Colonic mucosa (tissue), 4 donors: Measurements from ENCODE around the gene TXLNA. TPM values are rescaled to one million over a fixed set of nuclear protein-coding genes. Genes with fewer than 3 reads are reported as not detected.
A peak's percentile ranks its signal among the peaks of the same experiment; 100 is the strongest.

ENCODE experiments used
- DNase-seq: peaks from one replicate; pipeline ENCODE4 v3.0.0-alpha.2; 2020
- H3K27ac ChIP-seq: fragments of 200-600 bp; one replicate; pipeline ENCODE4 v1.8.0; 2021
- H3K27me3 ChIP-seq: fragments of 200-600 bp; one replicate; pipeline ENCODE4 v1.8.0; 2021
- H3K36me3 ChIP-seq: fragments of 200-600 bp; one replicate; pipeline ENCODE4 v1.8.0; 2021
- H3K4me1 ChIP-seq: fragments of 200-600 bp; one replicate; pipeline ENCODE4 v1.8.0; 2021; ENCODE audit warnings: mild to moderate bottlenecking
- H3K4me3 ChIP-seq: fragments of 200-600 bp; one replicate; pipeline ENCODE4 v1.8.0; 2021
- H3K9ac ChIP-seq, 2 donors: one replicate each; pipeline ENCODE4 v1.7.0; 2013; ENCODE audit warnings: control low read depth in 2 of 2, low read depth in 2 of 2, low read length in 2 of 2
- H3K9me3 ChIP-seq: fragments of 200-600 bp; one replicate; pipeline ENCODE4 v1.8.0; 2021
- CTCF ChIP-seq: fragments of 200-600 bp; IDR thresholded peaks from one replicate; pipeline ENCODE4 v1.8.0; 2022; ENCODE audit warnings: antibody characterized with exemption, mild to moderate bottlenecking
- intact Hi-C: fragments of 100-400 bp; cut with DNase I; formaldehyde crosslinking; loops from one replicate; pipeline ENCODE4 v1.14.1; 2022
- total RNA-seq, 2 donors: library from RNA; stranded (reverse); fragmentation: NEBNext Ultra II Directional in 1 of 2; extraction: Animal tissue kit (Norgen Biotek cat#: 25700) in 1 of 2; gene quantifications; one replicate each; pipeline ENCODE4 v1.2.1, GENCODE V29; 2021
- donor health status: healthy.
- donor health status: DM: no; HTN: no; CAD: no.
- donor health status: DM: no; HTN: no; CAD: no.

The TXLNA gene
- total RNA-seq, 2 donors from 2014 or later: 32.5 to 47.7 TPM

- H3K36me3 ChIP-seq: peaks cover 34% of the 10 kb centered on the region
- TF ChIP-seq CTCF: no peak
- H3K27ac ChIP-seq: no peak overlapping the region
Measured at GRCh38 chr1:32197074-32197473, 17.6 kb downstream of the TXLNA start.

GRCh38 chr1:32197837-32198236 lies 18.4 kb downstream of the TXLNA start:
- no peak overlapping the region for H3K27ac ChIP-seq
- H3K4me1 ChIP-seq: peaks cover 3% of the 10 kb centered on the region
- no peaks in the 10 kb centered on the region for H3K9me3 ChIP-seq
- peaks cover 27% of the 10 kb centered on the region for H3K36me3 ChIP-seq
- TF ChIP-seq CTCF: no peak
- DNase-seq: no peak
- no peak overlapping the region for H3K9ac ChIP-seq
- H3K4me3 ChIP-seq: no peak overlapping the region
- intact Hi-C loops: no loop called here
- H3K27me3 ChIP-seq: no peaks in the 10 kb centered on the region

More at GRCh38 chr1:32197074-32197473, 17.6 kb downstream of the TXLNA start:
- Histone ChIP-seq H3K9ac (no peak overlapping the region), H3K4me3 (no peak overlapping the region), H3K27me3 (no peaks in the 10 kb centered on the region), H3K4me1 (peaks cover 3% of the 10 kb centered on the region), H3K9me3 (no peaks in the 10 kb centered on the region)
- no peak for DNase-seq
- intact Hi-C loops: no loop called here

DNA sequence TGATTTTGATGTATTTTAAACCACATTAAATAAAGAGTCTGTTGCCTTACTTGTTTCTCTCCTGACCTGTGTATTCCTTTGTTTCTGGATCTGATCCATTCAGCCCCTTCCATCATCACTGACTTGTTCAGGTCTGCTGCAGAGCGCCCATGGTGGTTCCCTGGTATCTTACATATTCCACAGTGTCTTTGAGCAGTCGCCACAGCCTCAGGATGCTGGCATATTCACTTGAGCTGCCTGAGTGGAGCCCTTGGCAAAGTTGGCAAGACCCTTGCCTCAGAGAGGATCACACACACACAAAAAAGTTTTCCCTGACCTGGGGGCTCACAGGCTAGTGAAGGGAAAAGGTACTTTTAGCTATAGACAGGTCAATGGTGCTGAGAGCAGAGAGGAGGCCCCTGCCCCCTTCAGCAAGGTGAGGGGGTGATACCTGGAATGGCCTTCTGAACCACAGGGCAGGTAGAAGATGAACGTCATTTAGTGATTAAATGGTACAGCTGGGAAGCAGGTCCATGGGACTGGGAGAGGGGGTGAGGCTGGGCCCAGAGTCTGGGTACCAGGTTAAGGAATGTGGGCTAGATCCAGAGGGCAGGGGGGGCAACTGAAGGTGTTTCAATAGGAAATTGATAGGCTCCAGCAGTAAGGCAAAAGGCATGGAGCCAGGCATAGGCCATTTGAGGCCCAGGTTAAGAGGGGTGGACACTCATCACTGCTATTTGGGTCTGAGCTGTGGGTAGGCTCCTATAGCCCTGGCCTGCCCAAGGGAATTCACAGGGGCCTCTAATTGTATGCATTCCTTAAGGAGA lies 19.0 kb downstream of the TXLNA start:
- DNase-seq: no peak
- Histone ChIP-seq H3K9me3 (no peaks in the 10 kb centered on the region), H3K9ac (no peak overlapping the region), H3K4me1 (peaks cover 3% of the 10 kb centered on the region), H3K36me3 (peaks cover 27% of the 10 kb centered on the region), H3K27me3 (no peaks in the 10 kb centered on the region), H3K27ac (no peak overlapping the region), H3K4me3 (no peak overlapping the region)
- TF ChIP-seq CTCF: no peak
- intact Hi-C loops: no loop called here

DNA sequence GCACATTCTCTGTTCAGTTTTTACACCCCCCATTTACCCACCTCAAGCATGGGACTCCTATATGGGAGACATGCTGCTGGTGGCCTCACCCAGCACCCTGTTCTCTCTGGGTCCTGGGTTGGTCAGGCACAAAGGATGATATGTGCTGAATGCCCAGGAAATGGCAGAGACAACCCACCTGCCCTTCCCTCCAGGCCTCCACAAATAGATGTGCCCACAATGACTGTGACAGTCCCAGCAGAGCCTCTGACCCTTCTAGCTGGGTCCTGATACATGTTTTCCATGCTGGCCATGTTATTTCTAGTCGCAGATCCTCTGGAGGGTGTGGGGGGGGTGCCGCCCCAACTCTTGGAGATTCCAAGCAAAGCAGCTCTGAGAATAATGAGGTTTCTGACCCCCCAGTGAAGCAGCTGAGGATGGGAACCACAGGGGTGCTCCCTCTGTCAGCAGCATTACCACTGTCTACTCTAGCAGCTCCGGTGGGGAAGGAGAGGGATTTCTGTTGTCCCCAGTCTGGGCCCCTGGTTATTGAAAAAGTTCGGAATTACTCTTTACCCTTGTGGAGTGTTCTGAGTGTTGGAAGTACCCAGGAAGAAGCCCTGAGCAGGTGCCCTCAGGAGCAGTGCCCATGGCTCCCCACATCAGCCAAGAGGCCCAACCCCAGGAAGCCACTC lies 19.7 kb downstream of the TXLNA start:
- no peak overlapping the region for H3K27ac ChIP-seq
- H3K4me3 ChIP-seq: no peak overlapping the region
- H3K4me1 ChIP-seq: peaks cover 3% of the 10 kb centered on the region
- no peak for DNase-seq
- no peaks in the 10 kb centered on the region for H3K9me3 ChIP-seq
- peak overlapping the region in 1 of 2 donors; percentile 56 for H3K9ac ChIP-seq
- intact Hi-C loops: no loop called here
- H3K36me3 ChIP-seq: peaks cover 21% of the 10 kb centered on the region
- H3K27me3 ChIP-seq: no peaks in the 10 kb centered on the region
- TF ChIP-seq CTCF: no peak

- no peak for DNase-seq
- Histone ChIP-seq H3K36me3 (peaks cover 15% of the 10 kb centered on the region), H3K4me1 (peaks cover 3% of the 10 kb centered on the region), H3K9me3 (no peaks in the 10 kb centered on the region), H3K27ac (peak overlapping the region; percentile 69), H3K9ac (peak overlapping the region in 1 of 2 donors; percentile 56), H3K4me3 (no peak overlapping the region), H3K27me3 (no peaks in the 10 kb centered on the region)
- no peak for TF ChIP-seq CTCF
- intact Hi-C loops: no loop called here
Measured at GRCh38 chr1:32199717-32200072, 20.2 kb downstream of the TXLNA start.
